Upper lobe of right lung (tissue), 1 donor: Measurements from ENCODE around the gene UBR4. TPM values are rescaled to one million over a fixed set of nuclear protein-coding genes. Genes with fewer than 3 reads are reported as not detected.

Source experiments
- ATAC-seq: fragments of 200-7000 bp; cut with Tn5 transposase; one replicate; pipeline ENCODE4 v1.9.1; 2020; ENCODE audit warnings: mild to moderate bottlenecking, moderate library complexity
- DNase-seq: peaks from one replicate; pipeline ENCODE4 v3.0.0-alpha.2; 2020
- H3K27ac ChIP-seq: fragments of 200-600 bp; one replicate; pipeline ENCODE4 v1.8.0; 2022
- H3K27me3 ChIP-seq: fragments of 200-600 bp; one replicate; pipeline ENCODE4 v1.8.0; 2022; ENCODE audit warnings: mild to moderate bottlenecking
- H3K36me3 ChIP-seq: fragments of 200-600 bp; one replicate; pipeline ENCODE4 v1.8.0; 2022
- H3K4me1 ChIP-seq: fragments of 200-600 bp; one replicate; pipeline ENCODE4 v1.8.0; 2022
- H3K4me3 ChIP-seq: fragments of 200-600 bp; one replicate; pipeline ENCODE4 v1.8.0; 2022; ENCODE audit warnings: mild to moderate bottlenecking
- H3K9me3 ChIP-seq: fragments of 200-600 bp; one replicate; pipeline ENCODE4 v1.8.0; 2022
- intact Hi-C: fragments of 100-400 bp; cut with DNase I; formaldehyde crosslinking; loops from one replicate; pipeline ENCODE4 v1.11.0; 2022
- total RNA-seq: library from RNA; stranded (reverse); fragmentation: NEBNext Ultra II Directional; extraction: Animal tissue kit (Norgen Biotek cat#: 25700); gene quantifications from one replicate; pipeline ENCODE4 v1.2.1, GENCODE V29; 2021
- TF ChIP-seq, protein P1 (sequence below): fragments of 200-600 bp; IDR thresholded peaks from one replicate; pipeline ENCODE4 v1.8.0; 2022; ENCODE audit warnings: antibody characterized with exemption
- donor health status: DM: no; HTN: yes; CAD: no; lungs with severe emphysema.

The UBR4 gene
- total RNA-seq, 1 donor from 2014 or later, result 110 TPM

DNA sequence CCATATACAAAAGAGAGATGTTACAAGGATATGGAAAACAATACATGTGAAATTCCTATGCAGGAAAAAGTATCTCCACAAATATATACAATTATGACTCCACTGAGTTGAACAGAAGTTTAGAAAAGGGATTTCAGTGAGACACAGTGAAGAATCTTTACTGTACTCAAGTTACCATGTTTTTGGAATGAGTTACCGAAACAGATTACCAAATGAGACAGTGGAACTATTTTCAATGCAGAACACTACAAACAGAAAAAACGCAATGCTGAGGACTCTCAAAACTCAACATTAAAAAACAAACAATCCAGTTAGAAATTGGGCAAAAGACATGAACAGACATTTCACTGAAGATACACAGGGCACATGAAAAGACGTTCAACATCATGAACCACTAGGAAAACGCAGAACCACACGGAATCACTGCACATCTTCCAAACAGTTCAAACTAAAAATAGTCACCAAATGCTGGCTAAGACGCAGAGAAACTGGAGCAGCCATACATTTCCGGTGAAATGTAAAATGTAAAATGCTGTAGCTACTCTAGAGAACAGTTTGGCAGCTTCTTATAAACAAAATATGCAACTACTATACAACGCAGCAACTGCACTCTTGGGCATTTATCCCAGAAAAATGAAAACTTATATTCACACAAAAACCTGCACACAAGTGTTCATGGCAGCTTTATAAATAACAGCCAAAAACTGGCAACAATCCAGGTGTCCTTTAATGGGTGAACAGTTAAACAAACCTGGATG, 118.7 kb downstream of the UBR4 start:
- Histone ChIP-seq H3K4me1 (peaks cover 14% of the 10 kb centered on the region), H3K9me3 (no peaks in the 10 kb centered on the region), H3K4me3 (no peak overlapping the region), H3K27me3 (no peaks in the 10 kb centered on the region), H3K36me3 (peaks cover 99% of the 10 kb centered on the region), H3K27ac (no peak overlapping the region)
- TF ChIP-seq, protein P1, sequence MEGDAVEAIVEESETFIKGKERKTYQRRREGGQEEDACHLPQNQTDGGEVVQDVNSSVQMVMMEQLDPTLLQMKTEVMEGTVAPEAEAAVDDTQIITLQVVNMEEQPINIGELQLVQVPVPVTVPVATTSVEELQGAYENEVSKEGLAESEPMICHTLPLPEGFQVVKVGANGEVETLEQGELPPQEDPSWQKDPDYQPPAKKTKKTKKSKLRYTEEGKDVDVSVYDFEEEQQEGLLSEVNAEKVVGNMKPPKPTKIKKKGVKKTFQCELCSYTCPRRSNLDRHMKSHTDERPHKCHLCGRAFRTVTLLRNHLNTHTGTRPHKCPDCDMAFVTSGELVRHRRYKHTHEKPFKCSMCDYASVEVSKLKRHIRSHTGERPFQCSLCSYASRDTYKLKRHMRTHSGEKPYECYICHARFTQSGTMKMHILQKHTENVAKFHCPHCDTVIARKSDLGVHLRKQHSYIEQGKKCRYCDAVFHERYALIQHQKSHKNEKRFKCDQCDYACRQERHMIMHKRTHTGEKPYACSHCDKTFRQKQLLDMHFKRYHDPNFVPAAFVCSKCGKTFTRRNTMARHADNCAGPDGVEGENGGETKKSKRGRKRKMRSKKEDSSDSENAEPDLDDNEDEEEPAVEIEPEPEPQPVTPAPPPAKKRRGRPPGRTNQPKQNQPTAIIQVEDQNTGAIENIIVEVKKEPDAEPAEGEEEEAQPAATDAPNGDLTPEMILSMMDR, result no peak
- DNase-seq, result no peak
- no peak for ATAC-seq
- intact Hi-C loops, result no loop called here

DNA sequence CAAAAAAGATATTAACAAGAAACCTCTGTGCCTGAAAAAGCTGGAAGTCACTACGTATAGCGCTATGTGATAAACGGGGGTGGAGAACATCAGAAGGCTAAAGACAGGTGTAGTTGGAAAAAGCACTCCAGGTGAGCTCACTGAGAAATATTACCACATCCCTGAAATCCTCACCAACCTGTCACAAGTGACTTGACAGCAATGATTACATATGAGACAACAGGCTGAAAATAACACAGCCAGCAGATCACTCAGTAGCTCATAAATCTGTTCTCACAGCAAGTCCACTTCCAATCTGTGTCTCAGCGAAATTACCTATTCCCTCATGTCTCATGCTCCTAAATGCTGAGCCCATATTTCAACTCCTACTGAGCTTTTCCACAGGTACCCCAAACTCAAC, 120.5 kb downstream of the UBR4 start:
- Histone ChIP-seq H3K4me3 (no peak overlapping the region), H3K9me3 (no peaks in the 10 kb centered on the region), H3K27ac (no peak overlapping the region), H3K4me1 (peaks cover 12% of the 10 kb centered on the region), H3K36me3 (peaks cover 98% of the 10 kb centered on the region), H3K27me3 (no peaks in the 10 kb centered on the region)
- DNase-seq (no peak), ATAC-seq (no peak)
- TF ChIP-seq, protein P1, result no peak
- intact Hi-C loops, result loop anchor here (10.0 kb wide), 1 partner anchor 185 kb away; the partner anchor contains the start of gene ALDH4A1

DNA sequence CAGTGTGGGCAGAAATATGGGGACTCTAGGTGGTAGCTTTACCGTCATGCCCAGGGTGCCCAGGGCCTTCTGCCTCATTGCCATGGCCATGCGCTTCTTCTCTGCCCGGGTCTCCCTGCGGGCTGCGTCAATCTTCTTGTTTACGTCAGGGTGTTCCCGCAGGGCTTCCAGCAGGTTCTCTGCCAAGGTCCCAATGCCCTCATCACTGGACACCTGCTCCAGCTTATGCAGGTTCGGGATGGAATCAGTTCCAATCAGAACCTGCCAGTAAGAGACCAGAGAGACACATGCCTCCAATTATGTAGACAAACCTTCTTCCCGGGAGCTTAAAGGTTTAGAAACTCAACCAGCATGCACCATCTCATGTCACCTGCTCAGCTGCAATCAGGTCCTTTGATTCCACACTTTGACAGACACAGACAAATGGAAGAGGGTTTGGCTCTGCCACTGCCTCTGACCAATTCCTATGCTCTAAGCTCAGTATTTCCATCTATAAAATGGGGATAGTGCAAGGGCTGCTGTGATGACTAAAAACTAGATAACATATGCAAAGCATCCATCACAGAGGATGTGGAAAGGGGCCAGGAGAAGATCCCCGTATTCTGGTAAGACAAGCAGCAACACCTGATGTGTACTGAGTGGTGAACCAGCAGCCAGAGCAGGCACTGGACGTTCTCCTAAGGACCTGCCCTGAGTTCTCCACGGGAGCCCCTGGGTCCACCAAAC, 121.2 kb downstream of the UBR4 start:
- no peaks in the 10 kb centered on the region for H3K9me3 ChIP-seq
- DNase-seq (no peak), ATAC-seq (no peak)
- intact Hi-C loops, result loop anchor here (10.0 kb wide), 1 partner anchor 184 kb away; the partner anchor contains the start of gene ALDH4A1
- peaks cover 12% of the 10 kb centered on the region for H3K4me1 ChIP-seq
- H3K27ac ChIP-seq, result no peak overlapping the region
- no peak overlapping the region for H3K4me3 ChIP-seq
- peaks cover 98% of the 10 kb centered on the region for H3K36me3 ChIP-seq
- H3K27me3 ChIP-seq, result no peaks in the 10 kb centered on the region
- TF ChIP-seq, protein P1, result no peak

DNA sequence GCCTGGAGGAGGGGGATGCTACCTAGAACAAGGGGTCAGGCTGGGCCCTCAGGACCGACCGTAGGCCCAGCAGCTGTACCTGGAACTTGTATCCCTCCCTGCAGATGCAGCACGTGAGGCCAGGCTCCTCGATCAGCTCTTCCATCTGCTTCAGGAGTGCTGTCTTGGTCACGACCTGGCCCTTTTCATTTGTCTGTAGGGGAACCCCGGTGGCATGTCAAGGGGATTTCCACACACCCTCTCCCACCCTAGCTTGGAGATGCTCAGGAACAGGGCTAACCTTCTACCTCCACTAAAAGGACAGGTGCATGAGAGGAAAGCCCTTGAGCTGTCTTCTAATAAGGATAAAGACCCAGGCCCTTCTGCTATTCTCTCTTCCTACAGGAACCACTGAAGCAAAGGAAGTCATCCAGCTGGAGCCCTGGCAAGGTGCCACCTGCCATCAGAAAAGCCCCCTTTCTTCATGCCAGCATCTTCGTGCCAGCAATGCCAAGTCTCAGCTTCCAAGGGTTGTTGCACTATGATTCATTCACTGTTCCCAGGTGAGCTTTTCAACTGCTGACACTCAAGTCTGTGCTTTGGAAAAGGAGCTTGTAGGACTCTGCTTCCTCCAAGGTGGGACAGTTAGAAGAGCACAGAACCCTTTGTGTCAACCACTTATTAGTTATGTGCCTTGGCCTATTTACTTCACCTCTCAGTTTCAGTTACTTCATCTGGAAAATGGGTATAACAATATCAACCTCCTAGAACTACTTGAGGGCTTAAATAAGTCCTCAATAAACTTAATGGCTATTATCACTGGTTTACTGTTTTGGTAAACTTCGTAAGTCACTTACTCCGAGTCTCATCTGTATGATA, 122.1 kb downstream of the UBR4 start:
- TF ChIP-seq, protein P1, result no peak
- intact Hi-C loops, result loop anchor here (10.0 kb wide), 1 partner anchor 183 kb away; the partner anchor contains the start of gene ALDH4A1
- H3K4me1 ChIP-seq, result peaks cover 12% of the 10 kb centered on the region
- no peaks in the 10 kb centered on the region for H3K9me3 ChIP-seq
- DNase-seq (no peak), ATAC-seq (no peak)
- no peak overlapping the region for H3K4me3 ChIP-seq
- H3K27ac ChIP-seq, result no peak overlapping the region
- peaks cover 98% of the 10 kb centered on the region for H3K36me3 ChIP-seq
- H3K27me3 ChIP-seq, result no peaks in the 10 kb centered on the region

DNA sequence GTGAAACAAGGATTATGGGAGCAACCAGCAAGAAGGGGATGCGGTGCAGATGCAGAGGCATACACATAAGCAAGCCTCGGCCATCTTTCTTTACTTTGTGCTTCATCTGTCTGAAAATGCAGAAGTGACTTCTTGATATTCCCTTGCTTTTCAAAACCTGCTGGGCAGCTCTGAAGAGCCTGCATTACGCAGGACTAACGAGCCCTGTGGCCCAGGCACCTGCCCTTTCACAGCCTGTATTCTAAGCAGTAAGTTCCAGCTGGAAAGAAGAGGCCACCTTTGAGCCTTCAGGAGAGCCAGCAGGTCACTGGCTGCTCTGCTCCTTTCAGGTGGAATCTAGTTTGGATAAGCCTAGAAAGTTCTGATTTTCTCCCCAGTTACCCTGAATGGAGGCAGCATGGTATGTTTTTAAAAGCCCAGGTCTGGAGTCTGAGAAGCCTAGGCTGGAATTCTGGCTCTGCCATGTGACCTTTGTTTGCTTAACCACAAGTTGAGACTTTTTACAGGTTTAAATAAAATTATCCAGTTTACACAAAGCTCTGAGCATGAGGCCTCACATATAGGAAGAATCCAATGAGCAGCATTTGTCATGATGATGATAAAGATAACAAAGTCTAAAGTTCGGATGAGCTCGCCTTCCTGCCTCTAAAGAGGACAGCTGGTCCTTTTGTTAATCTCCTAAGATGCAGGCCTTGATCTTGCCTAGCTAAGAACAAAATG, 122.9 kb downstream of the UBR4 start:
- H3K4me1 ChIP-seq, result peaks cover 12% of the 10 kb centered on the region
- no peak for DNase-seq
- intact Hi-C loops, result loop anchor here (10.0 kb wide), 1 partner anchor 182 kb away; the partner anchor contains the start of gene ALDH4A1
- TF ChIP-seq, protein P1, result no peak
- H3K9me3 ChIP-seq, result no peaks in the 10 kb centered on the region
- peak; percentile 51 for ATAC-seq
- no peaks in the 10 kb centered on the region for H3K27me3 ChIP-seq
- no peak overlapping the region for H3K4me3 ChIP-seq
- H3K36me3 ChIP-seq, result peaks cover 98% of the 10 kb centered on the region
- peak overlapping the region; percentile 11 for H3K27ac ChIP-seq
